CD4-positive, alpha-beta T cell treated with Interleukin-2 at 100 ng/mL for 4 hours (primary cell): Measurements from ENCODE around the gene R3HCC1L.

ENCODE experiments used
- DNase-seq: peaks from one replicate; pipeline ENCODE4 v3.0.0-alpha.2; 2020; ENCODE audit warnings: low spot score

The R3HCC1L gene

DNA sequence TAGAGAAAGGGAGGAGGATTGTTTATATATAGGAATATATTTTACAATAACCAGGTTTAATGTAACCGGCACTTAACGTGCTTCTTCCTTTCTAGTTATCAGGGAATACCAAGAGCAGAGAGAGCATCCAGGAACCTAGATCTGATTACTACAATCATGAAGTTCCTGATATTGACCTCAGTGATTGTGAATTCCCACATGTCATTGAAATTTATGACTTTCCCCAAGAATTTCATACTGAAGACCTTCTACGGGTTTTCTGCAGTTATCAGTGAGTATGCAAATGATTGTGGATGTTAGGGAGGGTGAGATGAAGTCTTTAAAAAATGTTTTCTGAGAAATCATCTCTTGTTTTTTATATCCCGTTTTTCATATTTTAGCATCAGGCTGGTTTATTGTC, 97.0 kb downstream of the R3HCC1L start:
- DNase-seq = no peak

DNA sequence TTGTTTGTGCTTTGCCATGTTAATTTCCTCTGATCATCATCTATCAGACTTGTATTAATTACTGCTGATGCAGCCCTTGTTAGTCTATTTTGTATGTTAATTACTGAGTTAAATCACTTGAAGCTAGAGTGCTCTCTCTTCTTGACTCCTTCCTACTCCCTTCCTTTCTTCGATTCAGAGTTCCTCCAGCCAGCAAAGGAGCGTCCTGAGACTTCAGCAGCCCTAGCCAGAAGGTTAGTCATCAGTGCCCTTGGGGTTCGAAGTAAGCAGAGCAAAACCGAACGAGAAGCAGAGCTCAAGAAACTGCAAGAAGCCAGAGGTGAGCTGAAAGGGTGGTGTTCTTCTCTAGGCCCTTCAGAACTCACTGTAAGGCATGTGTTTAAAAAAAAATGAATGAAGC, 101.4 kb downstream of the R3HCC1L start:
- no peak for DNase-seq

DNA sequence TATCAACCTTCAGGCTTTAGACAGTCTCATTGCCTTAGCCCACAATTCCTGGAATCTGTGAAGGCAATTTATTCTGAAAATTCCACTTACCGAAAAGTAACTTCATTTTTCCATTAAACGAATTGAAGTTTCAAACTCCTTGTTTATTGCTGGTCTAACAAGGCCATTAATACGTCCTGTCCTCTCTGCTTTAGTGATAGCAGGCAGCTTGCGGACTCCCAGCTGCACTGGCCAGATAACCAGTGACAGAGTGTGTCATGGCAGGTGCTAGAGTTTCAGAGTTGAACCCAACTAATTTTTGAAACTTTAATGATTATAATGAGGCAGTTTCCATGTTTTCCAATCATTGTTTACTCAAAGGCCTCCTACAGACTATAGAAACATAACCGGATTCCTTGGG, 102.4 kb downstream of the R3HCC1L start:
- no peak for DNase-seq

DNA sequence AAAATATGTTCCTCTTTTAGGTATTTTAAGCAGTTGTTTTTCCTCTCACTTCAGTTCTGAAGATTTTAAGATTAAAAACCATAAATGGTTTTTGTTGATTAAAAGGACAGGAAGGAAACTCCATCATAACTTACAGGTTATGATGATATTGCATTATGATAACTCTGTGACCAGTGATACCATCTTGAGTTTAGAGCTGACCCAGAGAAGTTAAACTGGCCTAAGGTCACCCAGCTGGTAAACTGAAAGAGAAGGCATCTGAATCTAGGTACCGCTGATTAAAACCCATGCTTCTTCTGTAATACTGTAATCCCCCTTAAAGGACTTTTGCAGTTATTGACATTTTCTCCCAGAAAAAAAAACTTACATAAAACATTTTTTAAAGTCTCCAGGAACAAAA, 103.9 kb downstream of the R3HCC1L start:
- no peak for DNase-seq

DNA sequence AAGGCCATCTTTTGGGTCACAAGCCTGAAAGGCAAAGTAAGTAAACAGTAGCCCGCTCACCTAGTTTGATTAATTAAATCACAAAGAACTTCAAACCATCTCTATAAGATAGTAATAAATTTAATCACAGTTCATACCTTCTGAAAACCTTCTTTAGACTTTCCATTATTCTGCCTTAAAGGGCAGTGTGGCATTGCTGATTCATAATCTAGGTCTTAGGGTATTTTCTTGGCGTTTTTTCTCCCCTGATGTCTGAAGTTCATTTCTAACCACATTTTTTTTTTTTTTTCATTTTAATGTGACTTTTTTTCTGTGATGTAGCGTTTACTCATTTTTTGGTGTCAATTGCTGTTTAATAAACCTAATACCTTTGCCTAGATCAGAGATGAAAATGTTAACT, 106.1 kb downstream of the R3HCC1L start:
- DNase-seq = no peak

DNA sequence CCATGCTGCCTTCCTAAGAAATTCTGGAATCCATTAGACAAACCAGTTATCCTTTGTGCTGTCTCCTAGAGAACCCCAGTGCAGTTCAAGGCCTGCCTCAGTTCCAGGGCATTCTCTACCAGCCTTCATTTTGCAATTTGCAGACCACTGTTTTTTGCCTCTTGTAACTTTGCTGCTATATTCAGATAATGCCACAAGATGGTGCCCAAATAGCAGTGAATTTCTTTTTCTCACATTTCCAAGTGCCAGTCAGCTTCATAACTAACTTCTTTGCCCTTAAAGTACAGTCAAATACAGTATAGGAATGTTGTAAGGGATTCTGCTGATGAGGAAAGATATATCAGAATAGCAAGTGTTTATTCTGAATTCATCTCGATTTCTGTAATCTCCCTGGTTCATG, 108.4 kb downstream of the R3HCC1L start:
- no peak for DNase-seq

DNA sequence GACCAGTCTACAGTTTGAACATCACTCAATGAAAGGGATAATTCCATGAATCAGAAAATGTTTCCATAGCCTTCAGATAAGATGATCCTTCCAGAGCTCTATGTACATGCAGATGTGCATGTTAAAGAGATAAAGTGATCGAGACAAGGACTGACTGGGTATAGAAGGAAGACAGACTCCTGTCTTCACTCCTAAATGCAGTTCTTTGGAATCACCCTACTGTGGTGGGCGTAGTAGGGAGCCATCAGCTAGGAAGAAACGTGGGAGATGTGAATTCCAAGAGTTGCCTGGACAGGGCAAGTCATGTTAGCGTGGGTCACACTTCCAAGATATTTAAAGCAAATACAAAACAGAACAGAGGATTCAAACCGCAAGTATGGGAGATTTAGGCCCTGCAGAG, 109.7 kb downstream of the R3HCC1L start:
- no peak for DNase-seq

DNA sequence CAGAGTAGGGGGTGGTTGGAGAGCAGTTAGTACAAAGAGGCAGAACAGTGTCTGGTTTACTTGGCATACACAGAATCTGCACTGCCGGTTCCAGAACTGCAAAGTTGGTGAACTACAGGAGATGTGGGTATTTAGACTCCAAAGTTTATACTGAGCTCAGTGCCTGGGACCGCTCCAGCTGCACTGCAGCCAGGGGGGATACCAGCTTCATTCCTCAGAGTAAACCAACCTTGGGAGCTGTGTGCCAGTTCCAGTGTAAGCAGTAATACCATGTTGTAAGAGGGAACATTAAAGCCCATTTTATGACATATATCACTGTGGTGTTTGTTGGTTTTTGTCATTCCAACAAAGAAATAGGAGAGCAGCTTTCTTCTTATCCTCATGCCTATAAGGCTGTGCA, 110.1 kb downstream of the R3HCC1L start:
- DNase-seq = no peak

DNA sequence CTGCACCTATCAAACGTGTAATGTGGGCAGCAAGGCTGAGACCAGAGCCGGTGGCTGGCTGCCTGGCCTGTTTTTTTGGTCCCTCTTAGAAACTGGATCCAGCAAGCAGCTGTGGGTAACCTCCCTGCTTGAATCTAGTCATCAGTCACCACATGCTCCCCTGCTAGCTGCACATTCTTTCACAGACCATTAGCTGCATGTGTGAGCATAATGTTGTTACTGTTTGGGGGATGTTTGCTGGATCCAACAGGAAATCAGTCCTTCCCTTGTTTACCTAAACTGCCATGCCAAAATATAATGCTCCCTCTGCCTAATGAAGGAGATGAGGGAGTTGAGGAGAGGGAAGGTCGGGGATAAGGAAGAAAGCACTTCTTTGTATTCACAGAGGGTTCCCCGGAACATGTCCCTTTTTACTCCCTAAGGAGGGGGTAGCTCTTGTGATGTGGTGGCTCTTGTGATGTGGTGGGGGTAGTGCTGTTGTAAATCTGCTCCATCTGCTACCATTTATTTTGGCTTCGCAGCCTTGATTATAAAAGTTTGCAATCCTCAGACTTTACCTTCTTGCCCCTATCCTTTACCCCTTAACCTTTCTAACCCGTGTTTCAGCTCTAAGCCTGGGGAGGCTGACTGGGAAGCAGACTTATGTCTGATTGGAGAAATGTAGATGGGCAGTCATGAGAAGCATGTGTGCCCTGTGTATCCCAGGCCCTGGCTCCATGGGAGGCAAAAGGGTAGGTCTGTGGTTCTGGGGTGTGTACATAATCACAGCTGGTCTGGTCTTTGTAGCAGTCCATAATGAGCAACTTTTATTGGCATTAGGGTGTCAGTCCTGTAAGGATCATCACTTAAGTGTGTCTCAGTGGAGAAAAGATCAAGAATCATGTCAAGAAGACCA, 112.7 kb downstream of the R3HCC1L start:
- no peak for DNase-seq

DNA sequence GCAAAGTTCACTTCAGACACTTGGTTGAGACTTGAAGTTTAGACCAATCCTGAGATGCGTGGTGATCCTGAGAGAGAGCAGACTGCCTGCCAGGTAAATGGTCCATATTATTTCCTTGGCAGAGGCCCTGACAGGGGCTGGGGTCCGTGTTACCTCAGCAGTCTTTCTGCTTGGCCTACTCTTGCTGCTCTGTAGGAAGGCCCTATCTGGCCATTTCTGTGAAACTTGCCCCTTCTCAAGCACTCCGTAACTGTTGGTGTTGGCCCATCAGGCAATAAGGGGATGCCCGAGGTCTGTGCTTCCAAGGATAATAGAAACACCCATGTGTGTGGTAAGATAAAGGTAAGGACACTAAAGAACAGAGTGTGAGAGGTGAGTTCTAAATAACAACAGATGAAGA, 113.6 kb downstream of the R3HCC1L start:
- no peak for DNase-seq

DNA sequence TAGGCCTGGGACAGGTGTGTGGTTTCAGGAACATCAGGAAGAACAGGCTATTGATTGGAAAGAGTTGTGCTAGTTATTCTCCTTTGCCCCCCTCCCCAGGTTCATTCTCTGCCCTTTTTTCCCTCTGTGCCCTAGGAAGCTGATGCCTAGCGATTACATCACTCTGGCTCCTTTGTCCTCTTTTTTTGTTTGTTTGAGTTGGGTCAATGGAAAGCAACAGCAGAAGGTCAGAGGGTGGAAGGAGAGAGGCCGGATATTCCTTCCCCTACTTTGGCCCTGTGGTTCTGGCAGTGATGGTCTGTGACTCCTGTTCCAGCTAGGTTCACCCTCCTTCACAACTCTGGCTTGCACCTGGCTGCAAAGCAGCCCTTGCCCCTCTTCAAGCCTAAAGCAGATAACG, 114.7 kb downstream of the R3HCC1L start:
- DNase-seq = no peak

DNA sequence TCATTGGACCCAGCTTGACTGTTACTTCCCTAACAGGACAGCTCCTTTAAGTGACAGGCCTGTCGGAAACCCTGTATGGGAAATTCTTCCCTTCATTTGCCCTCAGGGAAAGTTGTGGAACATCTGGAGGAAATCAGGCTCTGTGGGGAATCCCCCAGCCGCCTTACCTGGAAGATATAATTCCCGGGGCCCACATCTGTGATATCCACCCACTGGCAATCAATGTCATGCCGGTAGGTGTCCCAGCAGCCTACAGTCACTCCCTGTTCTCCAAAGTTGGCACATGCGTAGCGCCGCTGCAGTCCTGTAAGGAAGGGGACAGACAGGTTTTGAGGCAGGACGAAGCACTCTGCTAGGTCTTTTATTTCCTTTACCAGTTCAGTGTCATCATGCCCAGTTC, 116.9 kb downstream of the R3HCC1L start:
- no peak for DNase-seq

DNA sequence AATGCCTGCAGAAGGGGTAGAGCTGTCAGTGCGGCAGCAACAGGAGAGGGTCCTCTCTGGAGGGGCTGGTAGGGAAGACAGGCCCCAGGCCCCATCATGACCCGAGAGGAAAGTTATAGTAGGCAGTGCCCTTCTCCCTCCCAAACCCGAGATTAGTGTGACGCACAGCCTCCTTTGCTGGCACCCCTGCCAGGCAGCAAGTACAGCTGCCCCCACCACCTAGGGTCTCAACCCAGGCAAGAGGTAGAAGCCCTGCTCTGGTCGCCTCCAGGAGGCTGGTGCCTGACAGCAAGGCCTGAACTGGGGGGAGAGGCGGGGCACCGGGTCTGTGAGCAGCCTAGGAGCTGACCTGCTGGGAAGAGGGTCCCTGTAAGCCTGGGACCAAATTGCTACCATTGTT, 118.0 kb downstream of the R3HCC1L start:
- DNase-seq = no peak

DNA sequence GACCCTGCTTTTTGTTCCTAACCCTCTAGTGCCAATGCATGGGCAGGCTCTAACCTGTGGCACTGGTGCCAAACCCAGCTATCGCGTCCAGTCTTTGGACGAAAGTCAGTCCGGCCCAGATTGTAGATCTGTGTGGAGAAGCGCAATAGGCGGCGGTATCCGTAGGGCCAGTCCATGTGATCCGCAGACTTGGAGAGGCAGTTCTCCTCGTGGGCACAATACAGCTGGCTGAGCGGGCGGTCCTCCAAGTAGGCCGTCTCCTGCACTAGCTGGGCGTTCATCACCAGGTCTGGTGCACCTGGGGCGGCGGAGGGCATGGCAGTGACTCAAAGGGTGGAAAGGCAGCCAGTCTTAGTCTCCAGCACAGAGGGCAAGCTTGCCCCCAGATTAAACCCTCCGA, 119.0 kb downstream of the R3HCC1L start:
- DNase-seq = no peak

DNA sequence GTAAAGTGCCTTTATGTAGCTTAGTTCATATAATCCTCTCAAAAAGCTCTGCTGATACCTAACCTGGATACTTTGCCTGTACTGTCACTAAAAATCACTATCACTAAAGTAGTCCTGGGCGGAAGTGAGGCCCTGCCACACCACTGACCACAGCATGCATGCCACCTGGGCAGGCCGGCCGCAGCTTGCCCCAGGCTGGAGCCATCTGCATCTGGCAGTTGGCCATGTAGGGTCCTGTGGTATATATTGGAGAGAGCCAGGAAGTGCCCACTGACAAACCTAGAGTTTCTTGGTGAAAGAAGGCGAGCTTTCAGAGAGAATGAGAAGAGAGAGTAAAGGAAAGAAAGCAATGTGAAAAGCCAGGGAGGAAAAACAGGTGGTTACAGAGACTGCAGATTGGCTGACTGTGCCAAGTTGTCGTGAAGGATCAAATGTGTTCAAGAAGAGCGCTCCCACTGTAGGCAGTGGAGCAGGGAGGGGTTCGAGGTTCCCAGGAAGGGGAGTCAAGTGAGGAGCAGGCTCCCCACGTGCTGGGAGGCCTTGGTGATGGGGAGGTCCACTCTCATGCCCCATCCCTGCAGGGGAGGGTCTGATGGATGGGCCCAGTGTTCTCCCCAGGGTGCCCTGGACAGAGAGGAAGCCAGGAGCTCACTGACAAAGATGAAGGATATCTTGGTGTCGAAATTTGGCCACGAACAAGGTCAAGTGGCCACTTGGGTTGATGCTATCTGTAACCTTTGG, 119.9 kb downstream of the R3HCC1L start:
- DNase-seq = no peak

DNA sequence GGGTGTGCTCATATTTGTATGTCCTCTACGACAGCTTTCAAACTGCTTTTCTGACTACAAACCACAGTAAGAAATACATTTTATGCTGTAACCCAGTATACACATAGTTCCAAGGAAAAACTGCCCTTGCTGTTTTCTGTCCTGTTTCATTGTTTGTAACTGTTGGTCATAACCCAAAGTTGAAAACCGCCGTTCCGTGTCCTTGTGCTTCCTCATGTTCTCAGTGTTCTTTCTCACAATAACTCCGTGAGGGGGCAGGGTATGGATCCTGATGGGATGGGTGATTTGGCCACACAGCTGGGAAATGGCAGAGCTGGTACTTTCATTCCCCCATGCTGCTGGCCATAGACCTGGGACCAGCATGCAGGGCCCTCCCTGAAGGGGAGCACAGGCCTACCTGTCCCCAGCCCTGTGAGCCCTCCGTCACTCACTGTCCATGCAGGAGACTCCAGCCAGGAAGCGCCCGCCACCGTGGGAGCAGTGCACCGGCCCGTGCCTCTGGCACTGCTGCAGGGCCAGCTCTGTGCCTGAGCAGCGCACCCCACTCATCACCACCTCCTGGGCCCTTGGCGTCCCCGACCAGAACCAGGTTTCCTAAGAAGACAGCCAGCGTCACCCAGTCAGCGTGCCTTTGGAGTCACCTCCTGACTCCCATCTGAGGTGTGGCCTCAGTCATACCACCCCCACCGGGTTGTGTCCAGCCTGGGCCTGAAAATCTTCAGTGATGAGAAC, 120.9 kb downstream of the R3HCC1L start:
- DNase-seq = no peak

DNA sequence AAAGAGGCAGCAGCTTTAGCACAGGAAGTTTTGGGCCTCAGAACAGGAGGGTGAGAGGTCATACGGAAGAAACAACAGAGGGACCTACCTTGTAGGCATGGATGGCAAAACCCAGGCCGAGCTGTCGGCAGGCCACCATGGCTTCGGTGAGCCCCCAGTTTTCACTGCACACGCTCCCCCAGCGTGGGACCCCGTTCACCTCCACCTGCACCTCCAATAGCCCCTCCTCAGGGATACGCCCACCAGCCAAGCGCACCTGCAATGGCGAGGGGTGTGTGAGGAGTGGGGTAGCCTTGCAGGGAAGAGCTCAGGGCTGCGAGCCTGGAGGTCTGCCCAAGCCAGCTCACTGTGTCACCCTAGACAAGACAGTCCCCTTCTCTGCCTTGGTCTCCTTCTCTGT, 122.2 kb downstream of the R3HCC1L start:
- DNase-seq = no peak

DNA sequence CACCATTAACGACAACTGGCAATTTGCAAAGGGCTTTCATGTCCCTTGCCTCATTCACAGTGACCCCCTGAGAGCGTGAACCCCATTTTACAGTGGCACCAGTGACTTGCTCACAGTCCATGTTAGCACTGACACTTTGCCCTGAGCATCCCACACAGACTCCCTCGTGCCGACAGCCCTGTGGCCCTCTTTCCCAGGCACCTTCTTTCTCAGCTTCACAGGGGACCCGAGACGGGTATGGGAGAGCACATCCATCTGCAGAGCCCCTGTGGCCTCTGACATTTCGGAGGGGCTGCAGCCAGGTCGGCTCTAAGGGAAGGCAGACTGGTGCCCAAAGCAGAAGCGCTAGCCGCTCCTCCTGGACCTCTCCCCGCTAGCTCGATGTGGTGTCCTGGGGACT, 122.7 kb downstream of the R3HCC1L start:
- DNase-seq = no peak

DNA sequence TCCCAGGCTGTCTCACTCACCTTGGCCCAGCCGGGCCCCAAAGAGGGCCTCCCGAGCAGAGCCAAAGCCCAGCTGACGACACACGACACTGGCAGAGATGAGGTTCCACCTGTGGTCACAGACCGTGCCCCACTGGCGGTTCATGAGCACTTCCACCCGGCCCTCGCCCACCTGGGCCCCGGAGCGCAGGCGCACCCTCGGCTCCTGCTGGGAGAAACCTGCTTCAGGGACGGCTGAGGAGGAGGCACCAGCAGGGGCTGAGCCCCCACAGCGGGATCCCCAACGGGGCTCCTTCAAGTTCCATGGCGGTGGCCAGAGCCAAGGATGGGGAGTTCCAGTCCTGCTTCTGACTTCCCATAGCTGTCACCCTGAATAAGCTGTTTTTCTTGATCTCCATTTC, 123.5 kb downstream of the R3HCC1L start:
- no peak for DNase-seq

DNA sequence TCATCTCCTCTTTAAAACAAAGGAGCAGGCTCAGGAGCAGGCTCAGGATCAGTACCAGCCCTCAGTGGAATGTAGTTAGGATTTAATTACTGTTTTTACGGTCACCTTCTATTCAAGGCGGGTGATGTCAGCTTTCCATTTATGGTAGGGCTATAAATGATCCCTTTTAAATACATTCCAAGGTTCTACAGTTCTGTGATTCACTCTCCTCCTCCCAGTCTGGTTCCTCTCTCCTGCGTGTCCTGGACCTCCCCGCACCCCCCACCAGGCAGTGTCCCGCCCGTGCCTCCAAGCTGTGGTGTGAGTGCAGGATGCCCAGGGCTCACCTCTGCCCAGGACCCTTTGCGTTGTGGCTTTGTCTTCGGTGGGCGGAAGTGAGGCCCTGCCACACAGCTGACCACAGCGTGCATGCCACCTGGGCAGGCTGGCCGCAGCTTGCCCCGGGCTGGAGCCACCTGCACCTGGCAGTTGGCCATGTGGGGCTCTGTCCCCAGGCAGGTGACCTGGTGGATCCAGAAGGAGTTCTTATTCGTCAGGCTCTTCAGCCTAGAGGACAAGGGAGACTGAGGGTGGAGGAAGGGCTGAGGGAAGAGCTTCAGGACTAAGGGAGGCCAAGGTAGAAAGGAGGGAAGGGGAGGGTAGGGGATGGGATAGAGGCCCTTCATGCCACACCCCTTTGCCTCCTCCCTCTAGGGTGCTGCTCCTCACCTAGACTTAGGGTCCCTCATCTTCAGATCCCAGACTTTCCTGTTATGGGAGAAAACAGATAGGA, 124.4 kb downstream of the R3HCC1L start:
- DNase-seq = no peak

DNA sequence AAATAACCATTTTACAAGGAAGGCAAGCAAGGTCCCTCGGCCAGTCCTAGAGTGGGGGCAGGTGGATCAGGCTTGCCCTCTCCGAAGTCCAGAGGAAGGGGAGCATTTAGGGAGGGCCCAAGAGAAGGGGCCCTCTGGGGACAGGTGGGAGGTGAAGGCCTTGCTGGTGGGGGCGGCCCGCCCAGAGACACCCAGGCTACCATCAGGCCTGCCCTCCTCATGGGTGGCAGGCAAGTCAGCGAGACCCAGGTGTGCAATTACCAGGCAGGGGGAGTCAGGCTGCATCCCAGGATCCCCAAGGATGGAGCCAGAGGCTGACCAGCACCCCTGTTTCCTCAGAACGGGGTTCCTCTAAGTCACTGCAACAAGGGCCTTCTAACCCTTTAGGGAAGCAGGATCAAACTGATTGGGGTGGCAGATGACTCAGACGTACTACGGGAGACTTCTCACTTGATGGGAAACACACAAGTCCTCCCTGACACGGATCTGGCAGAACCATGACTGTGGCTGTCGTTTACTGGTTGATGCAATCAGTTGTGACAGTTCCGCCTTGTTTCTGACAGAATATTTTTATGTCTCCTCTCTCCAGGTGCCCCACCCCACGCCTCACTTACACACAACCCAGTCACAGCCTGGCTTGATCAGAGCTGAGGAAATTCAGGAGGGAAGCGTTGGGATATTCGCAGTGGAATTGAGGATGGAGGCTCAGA, 125.3 kb downstream of the R3HCC1L start:
- no peak for DNase-seq
